Skeletal muscle tissue (tissue), 4 donors: ENCODE results near the gene KRTAP13-2. TPM values are rescaled to one million over a fixed set of nuclear protein-coding genes. Genes with fewer than 3 reads are reported as not detected.

Source experiments
- H3K27ac ChIP-seq: one replicate; pipeline ENCODE4 v1.7.0; 2013; ENCODE audit warnings: mild to moderate bottlenecking, low read depth, low read length, inconsistent platforms
- H3K27me3 ChIP-seq, 3 donors: one replicate each; pipeline ENCODE4 v1.7.0; 2013; ENCODE audit warnings: low read length in 3 of 3; ENCODE audit not compliant: control insufficient read depth in 3 of 3, insufficient read depth in 3 of 3
- H3K36me3 ChIP-seq, 3 donors: one replicate each; pipeline ENCODE4 v1.7.0; 2013; ENCODE audit warnings: low read length in 3 of 3; ENCODE audit not compliant: control insufficient read depth in 3 of 3, insufficient read depth in 3 of 3
- H3K4me1 ChIP-seq, 3 donors: one replicate each; pipeline ENCODE4 v1.7.0; 2013; ENCODE audit warnings: low read length in 3 of 3, mild to moderate bottlenecking in 3 of 3; ENCODE audit not compliant: control insufficient read depth in 3 of 3, insufficient read depth in 3 of 3
- H3K4me3 ChIP-seq, 3 donors: one replicate each; pipeline ENCODE4 v1.7.0; 2013; ENCODE audit warnings: low read length in 3 of 3
- H3K9ac ChIP-seq, 3 donors: one replicate each; pipeline ENCODE4 v1.7.0; 2013; ENCODE audit warnings: low read length in 3 of 3, mild to moderate bottlenecking in 3 of 3, moderate library complexity in 2 of 3, low read depth in 1 of 3
- H3K9me3 ChIP-seq, 3 donors: one replicate each; pipeline ENCODE4 v1.7.0; 2013; ENCODE audit warnings: low read length in 3 of 3; ENCODE audit not compliant: control insufficient read depth in 3 of 3
- total RNA-seq: library from RNA; depleted of rRNA; stranded (reverse); fragments of >200 nt; gene quantifications from one replicate; pipeline ENCODE4 v1.2.3, GENCODE V29; 2014
- donor health status: Osteomylitis.

The KRTAP13-2 gene, protein sequence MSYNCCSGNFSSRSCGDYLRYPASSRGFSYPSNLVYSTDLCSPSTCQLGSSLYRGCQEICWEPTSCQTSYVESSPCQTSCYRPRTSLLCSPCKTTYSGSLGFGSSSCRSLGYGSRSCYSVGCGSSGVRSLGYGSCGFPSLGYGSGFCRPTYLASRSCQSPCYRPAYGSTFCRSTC
- total RNA-seq: not detected

DNA sequence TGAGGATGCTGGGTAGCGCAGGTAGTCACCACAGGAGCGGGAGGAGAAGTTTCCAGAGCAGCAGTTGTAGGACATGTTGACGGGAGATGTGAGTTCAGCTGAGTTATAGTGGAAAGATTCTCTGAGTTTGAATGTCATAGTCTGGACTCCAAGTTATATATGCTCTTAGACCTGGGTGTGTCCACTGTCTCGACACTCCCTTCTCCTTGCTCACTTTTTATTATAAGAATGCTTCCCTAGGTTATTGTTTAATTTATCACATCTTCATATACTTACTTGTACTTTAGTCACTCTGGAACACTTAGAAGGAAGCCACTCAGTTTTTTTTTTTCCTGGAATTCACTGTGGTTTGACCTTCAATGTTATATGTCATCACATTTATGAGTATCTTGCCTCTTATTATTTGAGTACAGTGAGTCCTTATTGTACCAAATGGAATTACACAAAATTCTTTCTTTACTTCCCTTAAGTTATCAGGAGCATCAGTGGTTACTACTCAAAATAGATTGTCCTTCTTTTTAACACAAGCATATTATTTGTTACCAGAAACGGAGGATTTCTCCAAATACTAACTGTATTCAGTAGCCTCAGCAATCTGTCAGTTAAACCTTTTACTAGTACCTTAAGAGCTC lies at the start of gene KRTAP13-2:
Gene KRTAP13-2 (minus strand): TSS at position 133 of the 632 bp plus-strand sequence. CDS start 58 bp downstream, at position 75.
- Histone ChIP-seq H3K27me3 (no peaks in the 10 kb centered on the region), H3K4me3 (no peak within 1 kb of the TSS)

DNA sequence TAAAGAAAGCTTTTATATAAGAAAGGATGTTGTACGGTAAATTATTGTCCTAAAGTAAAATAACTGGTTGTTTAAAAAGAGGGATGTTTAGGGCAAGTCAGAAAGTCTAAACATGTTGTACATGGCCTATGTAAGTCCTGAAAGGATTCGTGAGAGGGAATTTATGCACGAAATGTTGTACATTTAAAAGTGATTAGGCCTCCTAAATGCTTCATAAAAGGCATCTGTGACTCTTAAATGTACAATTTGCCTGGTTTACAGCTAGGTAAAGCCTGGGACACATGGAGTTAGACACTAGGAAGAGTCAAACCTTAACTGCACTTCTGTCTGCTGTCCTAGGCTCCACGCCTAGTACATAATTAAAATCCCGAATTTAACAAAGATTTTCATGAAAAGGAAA lies 43.9 kb upstream of the KRTAP13-2 start:
- Histone ChIP-seq H3K27me3 (no peaks in the 10 kb centered on the region), H3K9ac (no peak overlapping the region), H3K9me3 (no peaks in the 10 kb centered on the region), H3K36me3 (no peaks in the 10 kb centered on the region), H3K4me3 (no peak overlapping the region), H3K4me1 (no peaks in the 10 kb centered on the region), H3K27ac (no peak overlapping the region)

More for the DNA sequence above, at the start of gene KRTAP13-2:
- no peaks in the 10 kb centered on the region for H3K36me3 ChIP-seq
- H3K4me1 ChIP-seq: no peaks in the 10 kb centered on the region
- no peak within 1 kb of the TSS for H3K9ac ChIP-seq
- H3K27ac ChIP-seq: no peak within 1 kb of the TSS
- H3K9me3 ChIP-seq: no peaks in the 10 kb centered on the region

DNA sequence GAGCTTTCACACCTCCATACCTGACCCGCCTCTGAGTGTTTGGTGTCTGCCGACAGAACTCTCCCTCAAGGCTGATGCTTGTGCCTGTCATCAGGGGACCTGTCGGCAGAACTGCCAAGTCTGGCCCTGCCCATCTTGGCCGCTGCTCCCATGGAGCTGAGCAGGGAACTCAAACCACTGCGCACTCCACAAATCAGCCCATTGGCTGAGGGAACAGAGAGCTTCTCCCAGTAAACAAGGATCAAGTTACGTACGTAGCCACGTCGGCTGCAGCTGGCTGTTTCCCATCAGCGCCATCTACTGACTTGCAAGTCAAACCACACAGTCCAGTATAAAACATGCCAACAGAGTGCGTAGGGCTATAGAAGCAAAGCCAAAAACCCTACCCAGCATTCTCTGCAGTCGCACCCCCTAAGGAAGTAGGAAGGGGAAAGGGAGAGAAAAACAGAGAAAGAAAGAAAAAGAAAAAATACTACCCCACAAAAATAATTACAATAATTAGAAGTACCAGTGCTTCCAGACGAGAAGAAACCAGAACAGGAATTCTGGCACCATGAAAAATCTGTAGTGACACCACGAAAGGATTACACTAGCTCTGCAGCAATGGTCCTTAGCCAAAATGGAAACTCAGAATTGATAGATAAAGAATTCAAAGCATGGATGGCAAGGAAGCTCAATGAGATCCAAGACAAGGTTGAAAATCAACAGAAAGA lies 36.9 kb upstream of the KRTAP13-2 start:
- H3K4me1 ChIP-seq: no peaks in the 10 kb centered on the region
- no peaks in the 10 kb centered on the region for H3K9me3 ChIP-seq
- H3K27ac ChIP-seq: no peak overlapping the region
- no peaks in the 10 kb centered on the region for H3K27me3 ChIP-seq
- H3K4me3 ChIP-seq: no peak overlapping the region
- H3K9ac ChIP-seq: no peak overlapping the region
- H3K36me3 ChIP-seq: no peaks in the 10 kb centered on the region

DNA sequence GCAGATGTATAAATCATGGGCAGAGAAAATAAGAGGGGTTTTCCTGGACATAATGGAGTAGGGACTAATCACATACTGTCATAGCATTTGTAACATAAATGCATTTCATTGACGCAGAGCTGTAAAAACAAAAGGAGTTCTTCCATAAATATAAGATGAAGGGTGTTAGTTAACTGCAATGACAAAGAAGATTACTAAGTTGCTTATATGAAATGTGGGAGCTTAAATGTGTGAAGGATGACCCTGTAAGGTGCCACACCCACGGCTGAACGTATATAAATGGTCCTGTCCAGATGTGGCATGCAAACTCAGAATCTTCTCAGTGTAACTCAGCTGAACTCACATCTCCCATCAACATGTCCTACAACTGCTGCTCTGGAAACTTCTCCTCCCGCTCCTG lies 23.7 kb upstream of the KRTAP13-2 start, which contains the start of gene KRTAP13-1:
Gene KRTAP13-1 (plus strand): TSS at position 301 of the 400 bp plus-strand sequence. CDS start 56 bp downstream, at position 357.
- Histone ChIP-seq H3K27ac (no peak within 1 kb of the TSS), H3K4me1 (no peaks in the 10 kb centered on the region), H3K9ac (no peak within 1 kb of the TSS), H3K27me3 (no peaks in the 10 kb centered on the region), H3K9me3 (no peaks in the 10 kb centered on the region), H3K4me3 (no peak within 1 kb of the TSS), H3K36me3 (no peaks in the 10 kb centered on the region)

DNA sequence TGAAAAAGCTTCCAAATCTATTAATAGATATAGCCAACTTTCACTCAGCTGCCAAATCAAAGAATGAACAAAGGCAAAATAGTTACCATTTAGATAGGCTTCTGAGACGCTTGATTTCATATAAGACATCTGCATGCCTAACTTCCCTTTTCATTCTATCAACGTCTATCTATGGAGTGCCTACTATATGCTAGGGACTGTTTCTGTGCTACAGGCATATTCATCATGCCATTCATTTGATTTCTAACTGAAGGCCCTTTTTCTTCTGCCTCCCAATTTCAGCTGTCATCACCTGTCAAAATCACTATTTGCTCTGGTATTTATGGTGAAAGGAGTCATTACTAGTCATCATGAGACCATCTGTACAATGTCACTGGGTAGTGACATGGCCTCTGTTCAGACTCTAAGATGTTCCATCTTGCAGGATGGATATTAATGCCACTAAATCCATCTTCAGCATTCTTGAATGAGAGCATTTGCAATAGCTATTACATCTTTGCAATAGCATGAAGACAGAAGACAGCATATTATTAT lies 19.5 kb upstream of the KRTAP13-2 start:
- no peaks in the 10 kb centered on the region for H3K4me1 ChIP-seq
- no peaks in the 10 kb centered on the region for H3K27me3 ChIP-seq
- H3K9ac ChIP-seq: no peak overlapping the region
- H3K27ac ChIP-seq: no peak overlapping the region
- no peaks in the 10 kb centered on the region for H3K36me3 ChIP-seq
- no peaks in the 10 kb centered on the region for H3K9me3 ChIP-seq
- H3K4me3 ChIP-seq: no peak overlapping the region

DNA sequence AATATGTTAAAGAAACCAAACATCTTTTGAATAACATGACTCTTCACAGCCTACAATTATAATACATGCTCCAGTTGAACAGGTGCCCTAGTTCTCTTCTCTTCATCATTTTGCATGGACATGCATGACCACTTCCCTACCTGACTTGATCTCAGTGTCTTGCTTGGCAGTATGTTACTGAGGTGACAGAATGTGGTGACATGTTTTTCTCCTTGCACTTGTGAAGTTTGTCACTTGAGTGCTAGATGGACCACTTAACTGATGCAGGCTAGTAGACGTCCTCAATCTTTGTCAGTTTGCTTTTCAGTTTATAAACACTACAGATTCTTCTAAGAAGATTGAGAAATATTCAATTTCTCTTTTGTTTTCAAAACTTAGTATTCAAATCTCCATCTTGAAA lies 10.1 kb upstream of the KRTAP13-2 start:
- Histone ChIP-seq H3K36me3 (no peaks in the 10 kb centered on the region), H3K9me3 (no peaks in the 10 kb centered on the region), H3K4me1 (no peaks in the 10 kb centered on the region), H3K9ac (no peak overlapping the region), H3K4me3 (no peak overlapping the region), H3K27ac (no peak overlapping the region), H3K27me3 (no peaks in the 10 kb centered on the region)

DNA sequence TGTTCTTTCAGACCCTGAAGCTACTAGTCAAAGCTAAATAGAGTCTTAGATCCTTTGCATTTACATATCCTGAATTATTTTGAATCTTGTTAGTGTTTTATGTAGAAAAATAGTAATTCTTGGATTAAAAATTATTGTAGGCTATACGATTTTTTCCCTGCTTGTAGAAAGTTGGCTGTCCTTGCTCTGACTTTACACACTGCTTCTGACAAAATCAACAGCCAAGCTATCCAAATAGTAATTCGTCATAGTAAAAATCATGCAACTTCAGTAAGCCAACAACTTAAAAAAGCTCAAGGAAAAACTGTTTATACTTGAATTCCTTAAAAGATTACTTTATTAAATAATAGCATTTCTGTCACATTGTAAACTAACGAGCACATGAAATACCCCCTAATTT lies 16.2 kb downstream of the KRTAP13-2 start:
- H3K27ac ChIP-seq: no peak overlapping the region
- no peaks in the 10 kb centered on the region for H3K36me3 ChIP-seq
- no peaks in the 10 kb centered on the region for H3K9me3 ChIP-seq
- H3K9ac ChIP-seq: no peak overlapping the region
- H3K4me1 ChIP-seq: no peaks in the 10 kb centered on the region
- no peaks in the 10 kb centered on the region for H3K27me3 ChIP-seq
- no peak overlapping the region for H3K4me3 ChIP-seq

DNA sequence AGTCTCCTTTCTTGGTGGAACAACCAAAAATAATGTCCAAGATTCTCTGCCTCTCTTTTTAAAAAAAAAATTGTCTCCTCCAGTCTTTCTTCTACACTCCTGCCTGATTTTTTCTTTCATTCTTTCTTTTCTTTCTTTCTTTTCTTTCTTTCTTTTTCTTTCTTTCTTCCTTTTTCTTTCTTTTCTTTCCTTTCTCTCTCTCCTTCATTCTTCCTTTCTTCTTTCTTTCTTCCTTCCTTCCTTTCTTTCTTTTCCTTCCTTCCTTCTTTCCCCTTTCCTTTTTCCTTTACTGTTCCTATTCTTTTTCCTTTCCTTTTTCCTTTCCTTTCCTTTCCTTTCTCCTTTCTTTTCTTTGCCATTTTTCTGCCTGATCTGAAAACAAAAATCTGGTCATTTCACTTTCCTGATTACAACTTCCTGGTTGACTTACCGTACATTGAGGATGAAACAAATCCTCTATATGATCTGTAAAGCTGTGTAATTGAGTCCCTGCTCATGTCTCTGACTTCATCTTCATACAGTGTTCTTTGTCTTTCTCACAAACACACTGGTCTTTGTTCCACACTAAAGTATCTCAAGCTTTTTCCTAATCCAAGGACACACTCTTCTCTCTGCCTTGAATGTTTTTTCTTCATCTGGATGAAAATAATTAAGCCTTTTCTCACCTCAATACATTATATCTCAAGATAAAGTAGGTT lies 17.6 kb downstream of the KRTAP13-2 start:
- no peaks in the 10 kb centered on the region for H3K4me1 ChIP-seq
- H3K9ac ChIP-seq: no peak overlapping the region
- H3K4me3 ChIP-seq: no peak overlapping the region
- H3K27me3 ChIP-seq: no peaks in the 10 kb centered on the region
- H3K36me3 ChIP-seq: no peaks in the 10 kb centered on the region
- H3K9me3 ChIP-seq: no peaks in the 10 kb centered on the region
- H3K27ac ChIP-seq: no peak overlapping the region

DNA sequence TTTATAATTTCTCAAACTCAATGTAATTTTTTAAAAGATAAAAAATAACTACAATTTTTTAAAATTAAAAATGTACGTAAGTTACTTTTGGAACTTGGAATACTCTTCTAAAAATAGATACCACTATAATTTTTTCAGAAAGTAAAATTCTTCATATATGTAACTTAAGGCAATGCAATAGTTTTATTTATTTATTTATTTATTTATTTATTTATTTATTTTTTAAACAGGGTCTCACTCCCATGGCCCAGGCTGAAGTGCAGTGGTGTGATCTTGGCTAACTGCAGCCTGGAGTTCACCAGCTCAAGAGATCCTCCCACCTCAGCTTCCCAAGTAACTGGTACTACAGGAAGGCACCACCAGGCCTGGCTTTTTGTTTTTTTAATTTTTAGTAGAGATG lies 20.5 kb downstream of the KRTAP13-2 start:
- no peaks in the 10 kb centered on the region for H3K36me3 ChIP-seq
- H3K4me3 ChIP-seq: no peak overlapping the region
- H3K9me3 ChIP-seq: no peaks in the 10 kb centered on the region
- no peak overlapping the region for H3K9ac ChIP-seq
- no peaks in the 10 kb centered on the region for H3K4me1 ChIP-seq
- no peaks in the 10 kb centered on the region for H3K27me3 ChIP-seq
- no peak overlapping the region for H3K27ac ChIP-seq
